ELR (cell line): ENCODE results near the gene PRMT7.
"Not testable (repeated sequence)": the region's sequence is repeated elsewhere in the genome, so short reads cannot be mapped to it uniquely, and the experiment has no call there.

Experiments used
- DNase-seq: peaks from one replicate; pipeline ENCODE4 v3.0.0-alpha.2; 2015; ENCODE audit warnings: low read depth

Gene PRMT7

GRCh38 chr16:68283801-68284598, 26.8 kb upstream of the PRMT7 start:
- DNase-seq: no peak

- no peak for DNase-seq
Measured at GRCh38 chr16:68284847-68285246, 26.0 kb upstream of the PRMT7 start.

GRCh38 chr16:68285683-68286082, 25.1 kb upstream of the PRMT7 start:
- DNase-seq: no peak

GRCh38 chr16:68286153-68287074, 24.4 kb upstream of the PRMT7 start:
- no peak for DNase-seq

- peak; percentile 94 for DNase-seq
Measured at GRCh38 chr16:68287276-68288251, 23.3 kb upstream of the PRMT7 start.

- no peak for DNase-seq
Measured at GRCh38 chr16:68288252-68288650, 22.6 kb upstream of the PRMT7 start.

GRCh38 chr16:68288796-68289195, 22.0 kb upstream of the PRMT7 start:
- DNase-seq: not testable (repeated sequence)

GRCh38 chr16:68289202-68289601, 21.6 kb upstream of the PRMT7 start:
- DNase-seq: no peak

- DNase-seq: no peak
Measured at GRCh38 chr16:68289621-68290329, 21.0 kb upstream of the PRMT7 start.

GRCh38 chr16:68290450-68290849, 20.4 kb upstream of the PRMT7 start:
- DNase-seq: no peak

GRCh38 chr16:68291227-68291626, 19.6 kb upstream of the PRMT7 start:
- no peak for DNase-seq

GRCh38 chr16:68292425-68292824, 18.4 kb upstream of the PRMT7 start:
- DNase-seq: no peak

- DNase-seq: no peak
Measured at GRCh38 chr16:68296291-68296690, 14.5 kb upstream of the PRMT7 start.

- DNase-seq: no peak
Measured at GRCh38 chr16:68296693-68297092, 14.1 kb upstream of the PRMT7 start.

- DNase-seq: peak; percentile 34
Measured at GRCh38 chr16:68297908-68298307, 12.9 kb upstream of the PRMT7 start.

- DNase-seq: no peak
Measured at GRCh38 chr16:68298312-68298711, 12.5 kb upstream of the PRMT7 start.

GRCh38 chr16:68298907-68299561, 11.8 kb upstream of the PRMT7 start:
- DNase-seq: peak; percentile 71

GRCh38 chr16:68299571-68300453, 11.0 kb upstream of the PRMT7 start:
- DNase-seq: no peak

- no peak for DNase-seq
Measured at GRCh38 chr16:68300734-68301459, 9.9 kb upstream of the PRMT7 start.
